ENCODE data around the gene WFIKKN1. TPM values are rescaled to one million over a fixed set of nuclear protein-coding genes. Genes with fewer than 3 reads are reported as not detected.

WFIKKN1 gene
- total and polyA plus RNA-seq, 4 donors: 0.31 to 2.5 (median 0.61) TPM

DNA sequence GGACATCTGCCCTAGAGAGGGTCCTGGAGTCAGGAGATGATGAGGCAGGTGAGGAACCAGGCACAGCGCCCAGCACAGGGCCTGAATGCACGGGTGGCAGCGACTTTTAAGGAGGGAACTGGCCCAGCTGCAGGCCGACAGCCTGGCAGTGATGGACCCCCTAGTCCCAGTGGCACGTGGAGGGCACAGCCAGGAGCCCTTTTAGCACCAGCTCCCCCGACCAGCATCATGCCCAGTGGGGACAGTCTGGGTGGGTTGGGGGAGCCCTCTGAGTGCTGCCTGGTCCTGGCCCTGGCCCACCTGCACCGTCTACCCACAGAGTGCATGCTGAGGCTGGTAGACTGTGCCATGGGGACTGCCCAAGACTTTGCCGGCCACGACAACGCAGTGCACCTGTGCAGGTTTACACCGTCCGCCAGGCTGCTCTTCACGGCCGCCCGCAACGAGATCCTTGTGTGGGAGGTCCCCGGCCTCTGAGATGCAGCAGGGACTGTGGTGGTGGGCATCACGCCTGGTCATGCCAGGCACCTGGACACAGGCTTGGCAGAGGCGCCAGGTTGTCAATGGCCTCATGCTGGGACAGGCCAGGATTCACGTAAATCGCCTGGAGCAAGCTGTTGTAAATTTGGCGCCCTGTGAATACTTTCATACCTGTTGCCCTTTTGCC, 36.5 kb downstream of the WFIKKN1 start:
- DNase-seq: no peak
- no peak overlapping the region for H3K9ac ChIP-seq (ENCODE audit: insufficient read depth in 1 of 2, low read length in 2 of 2)

GRCh38 chr16:667780-668518, 37.2 kb downstream of the WFIKKN1 start, which contains the start of gene RHOT2:
RHOT2 (plus strand) TSS chr16:668132; CDS start chr16:668200, 68 bp downstream.
- WGBS, 2 donors: 1% methylated on average over 62 to 78 of the region's 78 CpGs

More for the DNA sequence above, 36.5 kb downstream of the WFIKKN1 start:
- TF ChIP-seq, protein P1, sequence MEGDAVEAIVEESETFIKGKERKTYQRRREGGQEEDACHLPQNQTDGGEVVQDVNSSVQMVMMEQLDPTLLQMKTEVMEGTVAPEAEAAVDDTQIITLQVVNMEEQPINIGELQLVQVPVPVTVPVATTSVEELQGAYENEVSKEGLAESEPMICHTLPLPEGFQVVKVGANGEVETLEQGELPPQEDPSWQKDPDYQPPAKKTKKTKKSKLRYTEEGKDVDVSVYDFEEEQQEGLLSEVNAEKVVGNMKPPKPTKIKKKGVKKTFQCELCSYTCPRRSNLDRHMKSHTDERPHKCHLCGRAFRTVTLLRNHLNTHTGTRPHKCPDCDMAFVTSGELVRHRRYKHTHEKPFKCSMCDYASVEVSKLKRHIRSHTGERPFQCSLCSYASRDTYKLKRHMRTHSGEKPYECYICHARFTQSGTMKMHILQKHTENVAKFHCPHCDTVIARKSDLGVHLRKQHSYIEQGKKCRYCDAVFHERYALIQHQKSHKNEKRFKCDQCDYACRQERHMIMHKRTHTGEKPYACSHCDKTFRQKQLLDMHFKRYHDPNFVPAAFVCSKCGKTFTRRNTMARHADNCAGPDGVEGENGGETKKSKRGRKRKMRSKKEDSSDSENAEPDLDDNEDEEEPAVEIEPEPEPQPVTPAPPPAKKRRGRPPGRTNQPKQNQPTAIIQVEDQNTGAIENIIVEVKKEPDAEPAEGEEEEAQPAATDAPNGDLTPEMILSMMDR (IDR thresholded peaks at IDR 0.05; ENCODE audit: control extremely low read depth, extremely low read depth): no peak
- WGBS, 2 donors: 88 to 90% methylated on average over 22 of the region's 22 CpGs
- Histone ChIP-seq H3K4me3 (no peak overlapping the region), H3K9me3 (ENCODE audit: control insufficient read depth in 4 of 4, insufficient read depth in 3 of 4, low read length in 3 of 4) (no peaks in the 10 kb centered on the region), H3K36me3 (ENCODE audit: control insufficient read depth in 4 of 4, insufficient read depth in 4 of 4, low read length in 4 of 4) (peaks cover 2 to 29% (median 12%) of the 10 kb centered on the region in 4 donors), H3K27ac (ENCODE audit: low read depth in 1 of 2, low read length in 1 of 2) (no peak overlapping the region), H3K27me3 (ENCODE audit: control insufficient read depth in 3 of 3, insufficient read depth in 3 of 3, low read length in 2 of 3) (no peaks in the 10 kb centered on the region), H3K4me1 (ENCODE audit: control insufficient read depth in 5 of 5, insufficient read depth in 5 of 5, low read length in 5 of 5) (peaks cover 0 to 15% (median 3%) of the 10 kb centered on the region in 5 donors)
- ATAC-seq (ENCODE audit: insufficient read depth, low FRiP score): no peak

GRCh38 chr16:668519-669171, 37.9 kb downstream of the WFIKKN1 start:
- no peak for DNase-seq
- Histone ChIP-seq H3K27me3 (ENCODE audit: control insufficient read depth in 3 of 3, insufficient read depth in 3 of 3, low read length in 2 of 3) (no peaks in the 10 kb centered on the region), H3K27ac (ENCODE audit: low read depth in 1 of 2, low read length in 1 of 2) (peak overlapping the region; percentile 75 to 84), H3K4me1 (ENCODE audit: control insufficient read depth in 5 of 5, insufficient read depth in 5 of 5, low read length in 5 of 5) (peaks cover 0 to 15% (median 3%) of the 10 kb centered on the region in 5 donors), H3K9ac (ENCODE audit: insufficient read depth in 1 of 2, low read length in 2 of 2) (no peak overlapping the region), H3K9me3 (ENCODE audit: control insufficient read depth in 4 of 4, insufficient read depth in 3 of 4, low read length in 3 of 4) (peaks cover 0 to 4% (median 0%) of the 10 kb centered on the region in 4 donors), H3K4me3 (peak overlapping the region; percentile 79), H3K36me3 (ENCODE audit: control insufficient read depth in 4 of 4, insufficient read depth in 4 of 4, low read length in 4 of 4) (peaks cover 2 to 43% (median 19%) of the 10 kb centered on the region in 4 donors)
- peak; percentile 8 for ATAC-seq (ENCODE audit: insufficient read depth, low FRiP score)
- TF ChIP-seq, protein P1 (IDR thresholded peaks at IDR 0.05; ENCODE audit: control extremely low read depth, extremely low read depth): no peak
- WGBS, 2 donors: 8 to 10% methylated on average over 41 to 50 of the region's 50 CpGs

More at GRCh38 chr16:667780-668518, 37.2 kb downstream of the WFIKKN1 start, which contains the start of gene RHOT2:
- DNase-seq (peak; percentile 91 to 94 (median 94)), ATAC-seq (ENCODE audit: insufficient read depth, low FRiP score) (peak; percentile 94)
- Histone ChIP-seq H3K27ac (ENCODE audit: low read depth in 1 of 2, low read length in 1 of 2) (peak within 1 kb of the TSS; percentile 75 to 84), H3K9me3 (ENCODE audit: control insufficient read depth in 4 of 4, insufficient read depth in 3 of 4, low read length in 3 of 4) (peaks cover 0 to 4% (median 0%) of the 10 kb centered on the region in 4 donors), H3K9ac (ENCODE audit: insufficient read depth in 1 of 2, low read length in 2 of 2) (no peak within 1 kb of the TSS), H3K4me1 (ENCODE audit: control insufficient read depth in 5 of 5, insufficient read depth in 5 of 5, low read length in 5 of 5) (peaks cover 0 to 15% (median 3%) of the 10 kb centered on the region in 5 donors), H3K4me3 (peak within 1 kb of the TSS; percentile 79), H3K36me3 (ENCODE audit: control insufficient read depth in 4 of 4, insufficient read depth in 4 of 4, low read length in 4 of 4) (peaks cover 2 to 36% (median 15%) of the 10 kb centered on the region in 4 donors), H3K27me3 (ENCODE audit: control insufficient read depth in 3 of 3, insufficient read depth in 3 of 3, low read length in 2 of 3) (no peaks in the 10 kb centered on the region)
- TF ChIP-seq, protein P1 (IDR thresholded peaks at IDR 0.05; ENCODE audit: control extremely low read depth, extremely low read depth): peak; percentile 95
